WTC11 (cell line): ENCODE results near the gene ZNF577. TPM values are rescaled to one million over a fixed set of nuclear protein-coding genes. Genes with fewer than 3 reads are reported as not detected.
"Not testable (repeated sequence)": the region's sequence is repeated elsewhere in the genome, so short reads cannot be mapped to it uniquely, and the experiment has no call there.

Experiments used
- ATAC-seq: fragments of 200-7000 bp; cut with Tn5 transposase; 2 replicates; pipeline ENCODE4 v1.10.0; 2021; ENCODE audit warnings: mild to moderate bottlenecking, moderate library complexity
- CTCF ChIA-PET: fragments of 300-600 bp; sonication (Branson Sonifier 250); formaldehyde crosslinking; loops from one replicate; lab custom pipeline; 2021; ENCODE audit warnings: antibody characterized with exemption; lab: Charles Lee
- POLR2A ChIA-PET: fragments of 350-600 bp; sonication (Branson Sonifier 250); formaldehyde crosslinking; loops from one replicate; lab custom pipeline; 2021; ENCODE audit warnings: antibody characterized with exemption; lab: Charles Lee
- DNase-seq: peaks from one replicate; pipeline ENCODE4 v3.0.0; 2021; ENCODE audit warnings: low spot score
- H3K27ac Mint-ChIP-seq: 2 replicates; pipeline ENCODE4 v1.8.0; 2021; ENCODE audit warnings: mixed read lengths
- H3K27me3 Mint-ChIP-seq: 2 replicates; pipeline ENCODE4 v1.8.0; 2021; ENCODE audit warnings: low read depth, mild to moderate bottlenecking, moderate library complexity, mixed read lengths
- H3K36me3 Mint-ChIP-seq: 2 replicates; pipeline ENCODE4 v1.8.0; 2021; ENCODE audit warnings: mixed read lengths
- H3K4me1 Mint-ChIP-seq: 2 replicates; pipeline ENCODE4 v1.8.0; 2022; ENCODE audit warnings: mixed read lengths
- H3K4me3 Mint-ChIP-seq: 2 replicates; pipeline ENCODE4 v1.8.0; 2021; ENCODE audit warnings: mild to moderate bottlenecking, moderate library complexity, mixed read lengths
- H3K9me3 Mint-ChIP-seq: 2 replicates; pipeline ENCODE4 v1.8.0; 2021; ENCODE audit warnings: mixed read lengths
- ATF3 ChIP-seq: sonication (generic); formaldehyde crosslinking; conservative IDR thresholded peaks from 2 replicates; pipeline ENCODE4 v1.8.1; 2022; ENCODE audit warnings: mild to moderate bottlenecking, missing genetic modification reagents
- CTCF ChIP-seq: fragments of 200-600 bp; IDR thresholded peaks from 2 replicates; pipeline ENCODE4 v1.8.0; 2022; ENCODE audit warnings: antibody characterized with exemption
- FOXJ3 ChIP-seq: sonication (generic); formaldehyde crosslinking; IDR thresholded peaks from 2 replicates; pipeline ENCODE4 v1.9.0; 2021; ENCODE audit warnings: missing genetic modification reagents, mild to moderate bottlenecking, borderline replicate concordance
- JAZF1 ChIP-seq: fragments of 250-450 bp; sonication (Bioruptor Pico); IDR thresholded peaks from 2 replicates; pipeline ENCODE4 v1.9.0; 2021; ENCODE audit warnings: moderate library complexity, mild to moderate bottlenecking, inconsistent platforms
- PRRX2 ChIP-seq: fragments of 250-450 bp; sonication (Bioruptor Pico); IDR thresholded peaks from 2 replicates; pipeline ENCODE4 v1.8.0; 2021; ENCODE audit warnings: mild to moderate bottlenecking
- TEAD4 ChIP-seq: sonication (generic); formaldehyde crosslinking; IDR thresholded peaks from 2 replicates; pipeline ENCODE4 v1.8.0; 2022; ENCODE audit warnings: mild to moderate bottlenecking, missing genetic modification reagents
- ZMAT4 ChIP-seq: fragments of 250-450 bp; sonication (Bioruptor Pico); IDR thresholded peaks from 2 replicates; pipeline ENCODE4 v1.9.0; 2021; ENCODE audit warnings: mild to moderate bottlenecking
- ZNF232 ChIP-seq: sonication (generic); formaldehyde crosslinking; IDR thresholded peaks from 2 replicates; pipeline ENCODE4 v1.8.0; 2022; ENCODE audit warnings: mild to moderate bottlenecking, missing genetic modification reagents
- ZSCAN18 ChIP-seq: fragments of 250-450 bp; sonication (Bioruptor Pico); IDR thresholded peaks from 2 replicates; pipeline ENCODE4 v2.1.2; 2022; ENCODE audit warnings: mild to moderate bottlenecking, moderate library complexity
- total RNA-seq: library from RNA; stranded (reverse); gene quantifications from 3 replicates; pipeline ENCODE4 v1.2.3, GENCODE V29; 2021
- TF ChIP-seq, protein P1 (sequence below): sonication (generic); formaldehyde crosslinking; IDR thresholded peaks from 2 replicates; pipeline ENCODE4 v1.8.0; 2023; ENCODE audit warnings: mild to moderate bottlenecking, missing genetic modification reagents
- TF ChIP-seq, protein P2 (sequence below): fragments of 250-450 bp; sonication (Bioruptor Pico); IDR thresholded peaks from 2 replicates; pipeline ENCODE4 v1.9.0; 2021; ENCODE audit warnings: mild to moderate bottlenecking
- TF ChIP-seq, protein P3 (sequence below): sonication (generic); formaldehyde crosslinking; IDR thresholded peaks from 2 replicates; pipeline ENCODE4 v1.8.0; 2022; ENCODE audit warnings: mild to moderate bottlenecking, missing genetic modification reagents

The ZNF577 gene
- total RNA-seq, 1 experiment from 2014 or later, result 45.2 TPM

DNA sequence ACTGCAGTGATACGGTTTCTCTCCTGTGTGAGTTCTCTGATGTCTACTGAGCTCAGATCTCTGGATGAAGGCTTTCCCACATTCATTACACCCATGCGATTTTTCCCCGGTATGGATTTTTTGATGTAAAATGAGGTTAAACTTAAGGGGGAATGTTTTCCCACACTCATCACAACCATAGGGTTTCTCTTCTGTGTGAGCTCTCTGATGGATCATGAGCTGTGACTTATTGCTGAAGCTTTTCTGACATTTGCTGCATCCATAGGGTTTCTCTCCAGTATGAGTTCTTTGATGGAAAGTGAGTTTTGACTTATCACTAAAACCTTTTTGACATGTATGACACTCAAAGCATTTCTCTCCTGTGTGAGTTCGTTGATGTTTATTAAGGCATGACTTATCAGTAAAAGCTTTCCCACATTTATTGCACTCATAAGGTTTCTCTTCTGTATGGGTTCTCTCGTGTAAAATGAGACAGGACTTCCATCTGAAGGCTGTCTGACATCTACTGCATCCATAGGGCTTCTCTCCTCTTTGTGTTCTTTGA, 27.6 kb upstream of the ZNF577 start (continued):
- TF ChIP-seq, protein P1, sequence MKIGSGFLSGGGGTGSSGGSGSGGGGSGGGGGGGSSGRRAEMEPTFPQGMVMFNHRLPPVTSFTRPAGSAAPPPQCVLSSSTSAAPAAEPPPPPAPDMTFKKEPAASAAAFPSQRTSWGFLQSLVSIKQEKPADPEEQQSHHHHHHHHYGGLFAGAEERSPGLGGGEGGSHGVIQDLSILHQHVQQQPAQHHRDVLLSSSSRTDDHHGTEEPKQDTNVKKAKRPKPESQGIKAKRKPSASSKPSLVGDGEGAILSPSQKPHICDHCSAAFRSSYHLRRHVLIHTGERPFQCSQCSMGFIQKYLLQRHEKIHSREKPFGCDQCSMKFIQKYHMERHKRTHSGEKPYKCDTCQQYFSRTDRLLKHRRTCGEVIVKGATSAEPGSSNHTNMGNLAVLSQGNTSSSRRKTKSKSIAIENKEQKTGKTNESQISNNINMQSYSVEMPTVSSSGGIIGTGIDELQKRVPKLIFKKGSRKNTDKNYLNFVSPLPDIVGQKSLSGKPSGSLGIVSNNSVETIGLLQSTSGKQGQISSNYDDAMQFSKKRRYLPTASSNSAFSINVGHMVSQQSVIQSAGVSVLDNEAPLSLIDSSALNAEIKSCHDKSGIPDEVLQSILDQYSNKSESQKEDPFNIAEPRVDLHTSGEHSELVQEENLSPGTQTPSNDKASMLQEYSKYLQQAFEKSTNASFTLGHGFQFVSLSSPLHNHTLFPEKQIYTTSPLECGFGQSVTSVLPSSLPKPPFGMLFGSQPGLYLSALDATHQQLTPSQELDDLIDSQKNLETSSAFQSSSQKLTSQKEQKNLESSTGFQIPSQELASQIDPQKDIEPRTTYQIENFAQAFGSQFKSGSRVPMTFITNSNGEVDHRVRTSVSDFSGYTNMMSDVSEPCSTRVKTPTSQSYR, result no peak
- TF ChIP-seq PRRX2 (CRISPR knock-in tag) (no peak), FOXJ3 (CRISPR knock-in tag) (no peak), TEAD4 (CRISPR knock-in tag) (no peak), CTCF (no peak), ATF3 (CRISPR knock-in tag) (no peak)

GRCh38 chr19:51907981-51908380, 20.2 kb upstream of the ZNF577 start:
- peak overlapping the region; percentile 100 for H3K27ac Mint-ChIP-seq

GRCh38 chr19:51906108-51906507, 18.4 kb upstream of the ZNF577 start:
- Mint-ChIP-seq H3K4me1 (peaks cover 69% of the 10 kb centered on the region), H3K27ac (peak overlapping the region; percentile 100), H3K4me3 (peak overlapping the region; percentile 99), H3K36me3 (peaks cover 51% of the 10 kb centered on the region), H3K9me3 (peaks cover 18% of the 10 kb centered on the region)
- ATAC-seq, CTCF ChIA-PET, H3K27me3 Mint-ChIP-seq, DNase-seq: not testable (repeated sequence)
- POLR2A ChIA-PET, result interaction anchor here (0.5 kb wide), 1 partner anchor 171 kb away, joined by 3 read pairs; no protein-coding TSS in a partner anchor

More at GRCh38 chr19:51907981-51908380, 20.2 kb upstream of the ZNF577 start:
- ATAC-seq, result peak; percentile 33
- H3K9me3 Mint-ChIP-seq, result peaks cover 27% of the 10 kb centered on the region
- DNase-seq, H3K27me3 Mint-ChIP-seq, POLR2A ChIA-PET: not testable (repeated sequence)
- H3K4me1 Mint-ChIP-seq, result peaks cover 57% of the 10 kb centered on the region
- H3K4me3 Mint-ChIP-seq, result peak overlapping the region; percentile 99
- H3K36me3 Mint-ChIP-seq, result peaks cover 46% of the 10 kb centered on the region
- CTCF ChIA-PET, result interaction anchor here (0.5 kb wide), 1 partner anchor 24 kb away, joined by 5 read pairs; no protein-coding TSS in a partner anchor
- TF ChIP-seq, protein P2, sequence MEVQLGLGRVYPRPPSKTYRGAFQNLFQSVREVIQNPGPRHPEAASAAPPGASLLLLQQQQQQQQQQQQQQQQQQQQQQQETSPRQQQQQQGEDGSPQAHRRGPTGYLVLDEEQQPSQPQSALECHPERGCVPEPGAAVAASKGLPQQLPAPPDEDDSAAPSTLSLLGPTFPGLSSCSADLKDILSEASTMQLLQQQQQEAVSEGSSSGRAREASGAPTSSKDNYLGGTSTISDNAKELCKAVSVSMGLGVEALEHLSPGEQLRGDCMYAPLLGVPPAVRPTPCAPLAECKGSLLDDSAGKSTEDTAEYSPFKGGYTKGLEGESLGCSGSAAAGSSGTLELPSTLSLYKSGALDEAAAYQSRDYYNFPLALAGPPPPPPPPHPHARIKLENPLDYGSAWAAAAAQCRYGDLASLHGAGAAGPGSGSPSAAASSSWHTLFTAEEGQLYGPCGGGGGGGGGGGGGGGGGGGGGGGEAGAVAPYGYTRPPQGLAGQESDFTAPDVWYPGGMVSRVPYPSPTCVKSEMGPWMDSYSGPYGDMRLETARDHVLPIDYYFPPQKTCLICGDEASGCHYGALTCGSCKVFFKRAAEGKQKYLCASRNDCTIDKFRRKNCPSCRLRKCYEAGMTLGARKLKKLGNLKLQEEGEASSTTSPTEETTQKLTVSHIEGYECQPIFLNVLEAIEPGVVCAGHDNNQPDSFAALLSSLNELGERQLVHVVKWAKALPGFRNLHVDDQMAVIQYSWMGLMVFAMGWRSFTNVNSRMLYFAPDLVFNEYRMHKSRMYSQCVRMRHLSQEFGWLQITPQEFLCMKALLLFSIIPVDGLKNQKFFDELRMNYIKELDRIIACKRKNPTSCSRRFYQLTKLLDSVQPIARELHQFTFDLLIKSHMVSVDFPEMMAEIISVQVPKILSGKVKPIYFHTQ (CRISPR knock-in tag), result 0 out of 2 replicates have a peak, but pooled peaks have one; percentile 57

DNA sequence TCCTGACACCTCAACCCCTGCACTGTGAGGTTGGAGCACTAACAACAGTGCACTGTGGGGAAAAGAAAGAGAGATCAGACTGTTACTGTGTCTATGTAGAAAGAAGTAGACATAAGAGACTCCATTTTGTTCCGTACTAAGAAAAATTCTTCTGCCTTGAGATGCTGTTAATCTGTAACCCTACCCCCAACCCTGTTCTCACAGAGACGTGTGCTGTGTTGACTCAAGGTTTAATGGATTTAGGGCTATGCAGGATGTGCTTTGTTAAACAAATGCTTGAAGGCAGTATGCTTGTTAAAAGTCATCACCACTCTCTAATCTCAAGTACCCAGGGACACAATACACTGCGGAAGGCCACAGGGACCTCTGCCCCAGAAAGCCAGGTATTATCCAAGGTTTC, 17.9 kb upstream of the ZNF577 start:
- H3K27me3 Mint-ChIP-seq, DNase-seq, ATAC-seq, CTCF ChIA-PET, POLR2A ChIA-PET: not testable (repeated sequence)
- H3K4me1 Mint-ChIP-seq, result peaks cover 72% of the 10 kb centered on the region
- peaks cover 20% of the 10 kb centered on the region for H3K9me3 Mint-ChIP-seq
- H3K4me3 Mint-ChIP-seq, result peak overlapping the region; percentile 99
- H3K36me3 Mint-ChIP-seq, result peaks cover 53% of the 10 kb centered on the region
- TF ChIP-seq ZNF232 (CRISPR knock-in tag) (0 out of 2 replicates have a peak, but pooled peaks have one; percentile 42), ZSCAN18 (CRISPR knock-in tag) (0 out of 2 replicates have a peak, but pooled peaks have one; percentile 40), ZMAT4 (peak; percentile 68; the same call in 1 of the 2 replicates), JAZF1 (CRISPR knock-in tag) (0 out of 2 replicates have a peak, but pooled peaks have one; percentile 17)
- TF ChIP-seq, protein P1, result 0 out of 2 replicates have a peak, but pooled peaks have one; percentile 24
- TF ChIP-seq, protein P3, sequence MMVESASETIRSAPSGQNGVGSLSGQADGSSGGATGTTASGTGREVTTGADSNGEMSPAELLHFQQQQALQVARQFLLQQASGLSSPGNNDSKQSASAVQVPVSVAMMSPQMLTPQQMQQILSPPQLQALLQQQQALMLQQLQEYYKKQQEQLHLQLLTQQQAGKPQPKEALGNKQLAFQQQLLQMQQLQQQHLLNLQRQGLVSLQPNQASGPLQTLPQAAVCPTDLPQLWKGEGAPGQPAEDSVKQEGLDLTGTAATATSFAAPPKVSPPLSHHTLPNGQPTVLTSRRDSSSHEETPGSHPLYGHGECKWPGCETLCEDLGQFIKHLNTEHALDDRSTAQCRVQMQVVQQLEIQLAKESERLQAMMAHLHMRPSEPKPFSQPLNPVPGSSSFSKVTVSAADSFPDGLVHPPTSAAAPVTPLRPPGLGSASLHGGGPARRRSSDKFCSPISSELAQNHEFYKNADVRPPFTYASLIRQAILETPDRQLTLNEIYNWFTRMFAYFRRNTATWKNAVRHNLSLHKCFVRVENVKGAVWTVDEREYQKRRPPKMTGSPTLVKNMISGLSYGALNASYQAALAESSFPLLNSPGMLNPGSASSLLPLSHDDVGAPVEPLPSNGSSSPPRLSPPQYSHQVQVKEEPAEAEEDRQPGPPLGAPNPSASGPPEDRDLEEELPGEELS (CRISPR knock-in tag), result peak; percentile 14; the same call in 1 of the 2 replicates
- H3K27ac Mint-ChIP-seq, result peak overlapping the region; percentile 100
